Psoas muscle (tissue), 8 donors: ENCODE data around the gene PIP5K1B. TPM values are rescaled to one million over a fixed set of nuclear protein-coding genes. Genes with fewer than 3 reads are reported as not detected.

Source experiments
- ATAC-seq, 4 donors: fragments of 200-7000 bp; cut with Tn5 transposase; one replicate each; pipeline ENCODE4 v1.9.1; 2020; ENCODE audit warnings: moderate library complexity in 3 of 4, mild to moderate bottlenecking in 2 of 4
- DNase-seq, 2 donors: peaks; one replicate each; pipeline ENCODE4 v3.0.0-alpha.2; 2020
- H3K27ac ChIP-seq: fragments of 200-600 bp; one replicate; pipeline ENCODE4 v1.8.0; 2022
- H3K27me3 ChIP-seq, 3 donors: fragments of 200-600 bp in 1 of 3; one replicate each; pipeline versions ENCODE4 v1.6.1 to v1.8.0; 2013 to 2022; ENCODE audit warnings: low read length in 2 of 3, mild to moderate bottlenecking in 2 of 3, moderate library complexity in 1 of 3; ENCODE audit not compliant: insufficient read depth in 3 of 3
- H3K36me3 ChIP-seq, 2 donors: fragments of 200-600 bp in 1 of 2; one replicate each; pipeline versions ENCODE4 v1.6.1 to v1.8.0; 2013 to 2022; ENCODE audit warnings: low read depth in 1 of 2, mild to moderate bottlenecking in 1 of 2, moderate library complexity in 1 of 2; ENCODE audit not compliant: insufficient read depth in 1 of 2
- H3K4me1 ChIP-seq: fragments of 200-600 bp; one replicate; pipeline ENCODE4 v1.8.0; 2022
- H3K4me3 ChIP-seq: fragments of 200-600 bp; one replicate; pipeline ENCODE4 v1.8.0; 2022; ENCODE audit warnings: mild to moderate bottlenecking
- H3K9me3 ChIP-seq: fragments of 200-600 bp; one replicate; pipeline ENCODE4 v1.8.0; 2022
- WGBS, 3 donors: extraction: QIAGEN DNeasy Blood & Tissue Kit; methylation state at CpG; one replicate each; pipeline versions ENCODE4 v1.1.6 to v1.1.7; 2013; 5-methylcytosine and 5-hydroxymethylcytosine counted together
- intact Hi-C, 2 donors: fragments of 100-400 bp; cut with DNase I; formaldehyde crosslinking; loops; one replicate each; pipeline versions ENCODE4 v1.11.0 to v1.14.2; 2022
- polyA plus RNA-seq, 3 donors: library from polyadenylated mRNA; stranded (reverse); fragments of 200-250 nt; gene quantifications; one replicate each; pipeline ENCODE4 v1.2.3, GENCODE V29; 2013
- total RNA-seq, 4 donors: library from RNA; stranded (reverse); fragmentation: NEBNext Ultra II Directional in 2 of 4; extraction: Animal tissue kit (Norgen Biotek cat#: 25700) in 2 of 4; gene quantifications; one replicate each; pipeline versions ENCODE4 v1.2.1 to v1.2.4, GENCODE V29; 2021 to 2023
- TF ChIP-seq, protein P1 (sequence below): fragments of 200-600 bp; IDR thresholded peaks from one replicate; pipeline ENCODE4 v1.8.0; 2022; ENCODE audit warnings: antibody characterized with exemption
- donor health status: healthy with polysubstance abuse.
- donor health status: DM: no; HTN: no; CAD: no; lungs with moderate emphysema.
- donor health status: Bipolar disorder and iron deficiency.
- donor health status: healthy.
- donor health status: DM: yes; HTN: yes; CAD: no.
- donor health status: DM: no; HTN: no; CAD: no.
- donor health status: DM: no; HTN: no; CAD: no.
- donor health status: DM: yes; HTN: yes; CAD: no.

The PIP5K1B gene
- total and polyA plus RNA-seq, 7 donors: 0.48 to 2.5 (median 1.7) TPM

DNA sequence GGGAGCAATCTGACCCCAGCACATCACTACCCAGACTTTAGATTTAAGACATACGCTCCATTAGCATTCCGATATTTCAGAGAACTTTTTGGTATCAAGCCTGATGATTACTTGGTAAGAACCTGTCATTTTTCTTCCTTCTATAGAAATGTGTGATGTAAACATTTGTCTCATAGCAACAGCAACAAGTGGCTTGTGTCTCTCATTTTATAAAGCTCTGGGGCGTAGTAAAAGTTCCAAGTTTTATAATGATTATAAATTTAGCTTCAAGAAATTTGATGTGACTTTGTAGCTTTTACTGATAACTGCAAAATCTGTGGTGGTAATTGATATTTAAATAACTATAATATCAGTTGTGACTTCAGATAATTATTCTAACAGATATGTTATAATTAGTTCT lies 171.6 kb downstream of the PIP5K1B start:
- DNase-seq (no peak), ATAC-seq (no peak)
- no peak overlapping the region for H3K4me3 ChIP-seq
- TF ChIP-seq, protein P1, sequence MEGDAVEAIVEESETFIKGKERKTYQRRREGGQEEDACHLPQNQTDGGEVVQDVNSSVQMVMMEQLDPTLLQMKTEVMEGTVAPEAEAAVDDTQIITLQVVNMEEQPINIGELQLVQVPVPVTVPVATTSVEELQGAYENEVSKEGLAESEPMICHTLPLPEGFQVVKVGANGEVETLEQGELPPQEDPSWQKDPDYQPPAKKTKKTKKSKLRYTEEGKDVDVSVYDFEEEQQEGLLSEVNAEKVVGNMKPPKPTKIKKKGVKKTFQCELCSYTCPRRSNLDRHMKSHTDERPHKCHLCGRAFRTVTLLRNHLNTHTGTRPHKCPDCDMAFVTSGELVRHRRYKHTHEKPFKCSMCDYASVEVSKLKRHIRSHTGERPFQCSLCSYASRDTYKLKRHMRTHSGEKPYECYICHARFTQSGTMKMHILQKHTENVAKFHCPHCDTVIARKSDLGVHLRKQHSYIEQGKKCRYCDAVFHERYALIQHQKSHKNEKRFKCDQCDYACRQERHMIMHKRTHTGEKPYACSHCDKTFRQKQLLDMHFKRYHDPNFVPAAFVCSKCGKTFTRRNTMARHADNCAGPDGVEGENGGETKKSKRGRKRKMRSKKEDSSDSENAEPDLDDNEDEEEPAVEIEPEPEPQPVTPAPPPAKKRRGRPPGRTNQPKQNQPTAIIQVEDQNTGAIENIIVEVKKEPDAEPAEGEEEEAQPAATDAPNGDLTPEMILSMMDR: no peak
- H3K9me3 ChIP-seq: no peaks in the 10 kb centered on the region
- WGBS, 3 donors: 52 to 57% (median 55%) methylated on average over 3 of the region's 3 CpGs
- H3K27me3 ChIP-seq: no peaks in the 10 kb centered on the region
- H3K27ac ChIP-seq: no peak overlapping the region
- H3K36me3 ChIP-seq: no peaks in the 10 kb centered on the region
- H3K4me1 ChIP-seq: no peaks in the 10 kb centered on the region
- intact Hi-C loops: no loop called here

DNA sequence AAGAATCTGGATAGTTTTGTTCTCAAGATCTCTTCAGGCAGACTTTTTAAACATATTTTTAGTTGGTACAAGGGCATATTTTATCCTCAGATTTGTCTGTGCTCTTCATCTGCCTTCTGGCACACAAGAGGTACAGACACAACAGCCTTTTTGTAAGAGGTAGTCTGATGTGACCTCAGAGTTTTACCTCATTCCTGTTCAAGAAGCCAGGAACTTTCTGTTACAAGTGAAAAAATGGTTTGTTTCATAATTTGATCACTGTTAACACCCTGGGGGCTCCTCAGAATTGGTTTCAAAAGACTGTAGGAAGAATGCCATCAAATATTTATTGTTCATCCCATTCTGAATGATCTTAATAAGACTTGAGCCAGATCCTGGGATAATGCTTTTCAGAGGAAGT lies 172.2 kb downstream of the PIP5K1B start:
- no peaks in the 10 kb centered on the region for H3K9me3 ChIP-seq
- intact Hi-C loops: no loop called here
- no peaks in the 10 kb centered on the region for H3K36me3 ChIP-seq
- H3K4me3 ChIP-seq: no peak overlapping the region
- DNase-seq (no peak), ATAC-seq (no peak)
- TF ChIP-seq, protein P1: no peak
- H3K27me3 ChIP-seq: no peaks in the 10 kb centered on the region
- no peak overlapping the region for H3K27ac ChIP-seq
- no peaks in the 10 kb centered on the region for H3K4me1 ChIP-seq

DNA sequence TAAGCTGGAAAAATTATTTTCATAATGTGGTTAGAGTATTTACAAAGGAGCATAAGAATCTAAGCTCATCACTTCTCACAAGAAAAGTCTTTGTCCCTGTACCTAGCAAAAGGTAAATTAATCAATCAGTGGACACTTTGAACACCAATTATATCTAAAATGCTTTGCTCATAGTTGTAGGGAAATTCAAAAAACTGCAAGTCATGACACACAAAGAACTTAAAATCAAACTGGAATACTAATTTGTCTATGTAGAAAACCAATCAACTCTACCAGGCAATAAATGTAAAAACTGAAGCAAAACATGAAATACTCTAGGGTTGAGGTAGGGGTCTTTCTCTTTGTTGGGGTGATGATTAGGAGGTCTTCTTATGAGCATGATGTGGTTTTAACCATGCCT lies 173.4 kb downstream of the PIP5K1B start:
- no peak overlapping the region for H3K4me3 ChIP-seq
- no peak overlapping the region for H3K27ac ChIP-seq
- TF ChIP-seq, protein P1: no peak
- ATAC-seq (no peak), DNase-seq (no peak)
- no peaks in the 10 kb centered on the region for H3K9me3 ChIP-seq
- H3K4me1 ChIP-seq: no peaks in the 10 kb centered on the region
- H3K27me3 ChIP-seq: peaks cover 0 to 4% (median 0%) of the 10 kb centered on the region in 3 donors
- no peaks in the 10 kb centered on the region for H3K36me3 ChIP-seq
- intact Hi-C loops: no loop called here

DNA sequence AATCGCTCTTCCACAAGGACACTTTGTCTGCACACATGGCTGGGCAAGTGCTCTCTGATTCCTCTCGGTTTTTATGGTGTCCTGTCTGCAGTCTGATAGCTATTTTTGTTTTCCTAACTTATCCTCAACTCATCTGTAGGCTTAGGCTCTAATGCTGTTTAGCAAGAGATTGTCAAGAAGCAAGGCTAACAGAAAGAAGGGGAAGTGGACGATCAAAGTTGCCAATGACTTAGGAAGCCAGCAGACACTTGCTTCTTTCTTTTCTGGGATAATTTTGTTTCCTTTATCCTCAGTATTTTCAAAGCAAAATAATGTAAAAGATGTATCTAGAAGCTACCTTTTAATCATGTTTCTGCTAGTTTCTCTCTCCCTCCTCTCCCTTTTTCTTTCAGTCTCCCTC lies 178.2 kb downstream of the PIP5K1B start:
- 58 to 67% (median 63%) methylated on average over 3 of the region's 3 CpGs for WGBS, 3 donors
- TF ChIP-seq, protein P1: no peak
- no peak for DNase-seq
- Histone ChIP-seq H3K4me3 (no peak overlapping the region), H3K27me3 (peaks cover 0 to 4% (median 0%) of the 10 kb centered on the region in 3 donors), H3K27ac (no peak overlapping the region), H3K4me1 (no peaks in the 10 kb centered on the region), H3K9me3 (no peaks in the 10 kb centered on the region), H3K36me3 (no peaks in the 10 kb centered on the region)
- intact Hi-C loops: no loop called here
- no peak for ATAC-seq

DNA sequence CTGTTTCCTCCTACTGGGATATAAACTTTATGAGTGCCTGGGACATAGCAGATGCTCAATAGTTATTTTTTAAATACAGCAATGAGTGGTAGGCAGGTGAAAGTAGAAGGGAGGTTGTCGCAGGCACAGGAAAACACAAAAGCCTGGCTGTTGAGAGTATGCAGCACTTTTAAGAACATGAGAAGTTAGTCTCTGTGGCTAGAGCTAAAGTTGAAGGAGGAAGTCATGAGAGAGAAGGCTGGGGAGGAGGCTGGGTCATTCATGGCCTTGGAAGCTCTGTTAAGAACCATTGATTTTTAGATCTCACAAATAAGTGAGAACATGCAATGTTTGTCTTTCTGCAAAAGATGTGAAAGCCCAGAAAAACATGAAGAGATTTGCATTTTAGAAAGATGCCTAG lies 182.2 kb downstream of the PIP5K1B start:
- no peaks in the 10 kb centered on the region for H3K9me3 ChIP-seq
- H3K27me3 ChIP-seq: peaks cover 0 to 4% (median 0%) of the 10 kb centered on the region in 3 donors
- intact Hi-C loops: no loop called here
- no peak overlapping the region for H3K27ac ChIP-seq
- WGBS, 3 donors: 78 to 85% (median 84%) methylated on average over 1 of the region's 1 CpG
- H3K4me3 ChIP-seq: no peak overlapping the region
- no peak for ATAC-seq
- no peaks in the 10 kb centered on the region for H3K4me1 ChIP-seq
- TF ChIP-seq, protein P1: no peak
- no peak for DNase-seq
- H3K36me3 ChIP-seq: no peaks in the 10 kb centered on the region
